Stomach (tissue), 9 donors: ENCODE results near the gene XYLT1. TPM values are rescaled to one million over a fixed set of nuclear protein-coding genes. Genes with fewer than 3 reads are reported as not detected.

Experiments
- DNase-seq, 2 donors: peaks; one replicate each; pipeline versions ENCODE4 v3.0.0 to v3.0.0-alpha.2; 2013 to 2019
- H3K27ac ChIP-seq, 5 donors: fragments of 200-600 bp in 4 of 5; sonication (generic) in 4 of 5; one replicate each; pipeline ENCODE4 v1.5.1; 2013 to 2019; ENCODE audit warnings: mild to moderate bottlenecking in 1 of 5, moderate library complexity in 1 of 5
- H3K27me3 ChIP-seq, 3 donors: fragments of 200-600 bp; sonication (generic); one replicate each; pipeline ENCODE4 v1.5.1; 2017 to 2019; ENCODE audit warnings: mixed run types in 1 of 3
- H3K36me3 ChIP-seq, 4 donors: fragments of 200-600 bp; sonication (generic); 1 replicate in 3 of 4; 2 replicates in 1 of 4; pipeline ENCODE4 v1.5.1; 2016 to 2019
- H3K4me1 ChIP-seq, 4 donors: fragments of 200-600 bp; sonication (generic); one replicate each; pipeline ENCODE4 v1.5.1; 2016 to 2019
- H3K4me3 ChIP-seq, 4 donors: fragments of 200-600 bp; sonication (generic) in 3 of 4; one replicate each; pipeline ENCODE4 v1.5.1; 2016 to 2019; ENCODE audit warnings: mild to moderate bottlenecking in 1 of 4
- H3K9me3 ChIP-seq, 4 donors: fragments of 200-600 bp; sonication (generic); one replicate each; pipeline ENCODE4 v1.5.1; 2016 to 2019
- CTCF ChIP-seq, 7 experiments: fragments of 450-650 bp in 4 of 7; fragments of 200-600 bp in 3 of 7; sonication (generic) in 3 of 7; IDR thresholded peaks; one replicate each; pipeline ENCODE4 v1.5.1; 2016 to 2019; ENCODE audit warnings: antibody characterized with exemption in 7 of 7, control low read depth in 2 of 7, mild to moderate bottlenecking in 1 of 7
- EP300 ChIP-seq: sonication (generic); formaldehyde crosslinking; IDR thresholded peaks from one replicate; pipeline ENCODE4 v1.6.1; 2017; ENCODE audit warnings: antibody characterized with exemption
- POLR2A ChIP-seq, 4 donors: fragments of 450-650 bp; IDR thresholded peaks; one replicate each; pipeline ENCODE4 v1.6.1; 2016; ENCODE audit warnings: antibody characterized with exemption in 4 of 4, control low read depth in 2 of 4, mild to moderate bottlenecking in 1 of 4, moderate library complexity in 1 of 4
- POLR2AphosphoS5 ChIP-seq, 3 donors: sonication (generic); formaldehyde crosslinking; IDR thresholded peaks; one replicate each; pipeline ENCODE4 v1.6.1; 2016; ENCODE audit warnings: antibody characterized with exemption in 3 of 3
- WGBS, 5 donors: extraction: QIAGEN DNeasy Blood & Tissue Kit in 3 of 5; methylation state at CpG; one replicate each; pipeline versions ENCODE4 v1.1.5 to v1.1.7; 2013 to 2018; 5-methylcytosine and 5-hydroxymethylcytosine counted together
- intact Hi-C: fragments of 100-400 bp; cut with DNase I; formaldehyde crosslinking; loops from one replicate; pipeline ENCODE4 v1.15.1; 2023; ENCODE audit warnings: low total_unique reads
- polyA plus RNA-seq, 3 donors: library from polyadenylated mRNA; stranded (reverse); fragments of 200-250 nt; gene quantifications; one replicate each; pipeline ENCODE4 v1.2.3, GENCODE V29; 2013
- total RNA-seq, 5 donors: library from RNA; depleted of rRNA; stranded (reverse); fragments of >200 nt; gene quantifications; one replicate each; pipeline versions ENCODE4 v1.1.0 to v1.2.3, GENCODE V29; 2014 to 2016
- donor health status: healthy with polysubstance abuse.
- donor health status: Bipolar disorder and iron deficiency.
- donor health status: healthy.

The XYLT1 gene
- total and polyA plus RNA-seq, 8 donors = 0.87 to 59.5 (median 9.5) TPM

- intact Hi-C loops = no loop called here
- TF ChIP-seq EP300 = no peak
- TF ChIP-seq POLR2AphosphoS5 (IDR thresholded peaks at IDR 0.05) = no peak
- no peak for TF ChIP-seq POLR2A (IDR thresholded peaks at IDR 0.05)
- no peak for TF ChIP-seq CTCF (IDR thresholded peaks at IDR 0.05)
- H3K4me1 ChIP-seq = peaks cover 0 to 28% (median 17%) of the 10 kb centered on the region in 4 donors
- H3K27ac ChIP-seq = no peak overlapping the region
- H3K36me3 ChIP-seq = no peaks in the 10 kb centered on the region
- no peak overlapping the region for H3K4me3 ChIP-seq
- WGBS, 5 donors = 91 to 99% (median 92%) methylated on average over 5 of the region's 5 CpGs
- peaks cover 0 to 4% (median 0%) of the 10 kb centered on the region in 4 donors for H3K9me3 ChIP-seq
- H3K27me3 ChIP-seq = no peaks in the 10 kb centered on the region
- DNase-seq = no peak
Measured at GRCh38 chr16:17435318-17435717, 35.4 kb downstream of the XYLT1 start.

- H3K9me3 ChIP-seq = no peaks in the 10 kb centered on the region
- intact Hi-C loops = no loop called here
- no peak overlapping the region for H3K4me3 ChIP-seq
- H3K4me1 ChIP-seq = peaks cover 0 to 19% (median 17%) of the 10 kb centered on the region in 4 donors
- no peaks in the 10 kb centered on the region for H3K27me3 ChIP-seq
- TF ChIP-seq POLR2A (IDR thresholded peaks at IDR 0.05) = no peak
- TF ChIP-seq EP300 = no peak
- TF ChIP-seq CTCF (IDR thresholded peaks at IDR 0.05) = no peak
- TF ChIP-seq POLR2AphosphoS5 (IDR thresholded peaks at IDR 0.05) = no peak
- DNase-seq = peak in 1 of 2 donors; percentile 23
- no peaks in the 10 kb centered on the region for H3K36me3 ChIP-seq
- 75 to 83% (median 79%) methylated on average over 13 of the region's 13 CpGs for WGBS, 5 donors
- H3K27ac ChIP-seq = peak overlapping the region in 3 of 5 donors; percentile 22 to 71 (median 59)
Measured at GRCh38 chr16:17433577-17434451, 36.9 kb downstream of the XYLT1 start.

GRCh38 chr16:17432901-17433576 is 37.7 kb downstream of the XYLT1 start:
- H3K27ac ChIP-seq = peak overlapping the region in 3 of 5 donors; percentile 22 to 71 (median 59)
- H3K27me3 ChIP-seq = no peaks in the 10 kb centered on the region
- intact Hi-C loops = no loop called here
- no peaks in the 10 kb centered on the region for H3K9me3 ChIP-seq
- WGBS, 5 donors = 81 to 92% (median 87%) methylated on average over 12 of the region's 12 CpGs
- H3K4me3 ChIP-seq = no peak overlapping the region
- H3K36me3 ChIP-seq = no peaks in the 10 kb centered on the region
- DNase-seq = no peak
- H3K4me1 ChIP-seq = peaks cover 0 to 17% (median 17%) of the 10 kb centered on the region in 4 donors
- TF ChIP-seq POLR2AphosphoS5 (IDR thresholded peaks at IDR 0.05) (no peak), POLR2A (IDR thresholded peaks at IDR 0.05) (no peak), CTCF (IDR thresholded peaks at IDR 0.05) (no peak), EP300 (no peak)

DNA sequence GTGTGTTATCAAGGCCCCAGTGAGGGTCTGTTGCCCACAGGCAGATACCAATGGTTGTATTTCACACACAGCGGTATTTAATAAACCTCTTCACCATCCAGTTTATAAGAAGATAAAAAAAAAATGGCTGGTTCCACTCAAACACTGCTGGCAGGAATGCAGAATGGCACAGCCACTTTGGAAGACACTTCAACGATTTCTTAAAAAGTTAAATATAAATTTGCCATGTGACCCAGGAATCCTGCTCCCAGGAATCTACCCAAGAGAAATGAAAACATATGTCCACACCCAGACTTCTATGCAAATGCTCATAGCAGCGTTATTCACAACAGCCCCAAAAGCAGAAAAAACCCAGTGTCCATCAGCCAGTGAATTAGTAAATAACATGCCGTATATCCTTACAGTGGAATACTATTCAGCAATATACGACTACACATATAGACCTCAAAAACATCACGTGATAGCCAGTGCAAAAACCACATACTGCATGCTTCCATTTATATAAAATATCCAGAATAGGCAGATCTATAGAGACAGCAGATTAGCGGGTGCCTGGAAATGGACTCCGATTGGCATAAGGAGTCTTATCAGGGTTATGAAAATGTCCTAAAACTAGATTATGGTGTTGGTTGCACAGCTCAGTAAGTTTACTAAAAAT is 38.7 kb downstream of the XYLT1 start:
- intact Hi-C loops = no loop called here
- WGBS, 5 donors = 88 to 93% (median 90%) methylated on average over 8 of the region's 8 CpGs

More for the DNA sequence above, 38.7 kb downstream of the XYLT1 start:
- H3K27ac ChIP-seq = no peak overlapping the region
- H3K4me3 ChIP-seq = no peak overlapping the region
- no peak for DNase-seq
- H3K9me3 ChIP-seq = no peaks in the 10 kb centered on the region
- no peaks in the 10 kb centered on the region for H3K27me3 ChIP-seq
- peaks cover 0 to 11% (median 7%) of the 10 kb centered on the region in 4 donors for H3K4me1 ChIP-seq
- TF ChIP-seq CTCF (IDR thresholded peaks at IDR 0.05) (no peak), EP300 (no peak), POLR2A (IDR thresholded peaks at IDR 0.05) (no peak), POLR2AphosphoS5 (IDR thresholded peaks at IDR 0.05) (no peak)
- no peaks in the 10 kb centered on the region for H3K36me3 ChIP-seq
